Left ventricle myocardium inferior (tissue), 1 donor: Measurements from ENCODE around the gene SNX18. TPM values are rescaled to one million over a fixed set of nuclear protein-coding genes. Genes with fewer than 3 reads are reported as not detected.

ENCODE experiments used
- DNase-seq: peaks from one replicate; pipeline ENCODE4 v3.0.0-alpha.2; 2020
- H3K27ac ChIP-seq: fragments of 200-600 bp; replicated peaks from 2 replicates; pipeline ENCODE4 v1.8.0; 2021
- H3K27me3 ChIP-seq: fragments of 200-600 bp; 2 replicates; pipeline ENCODE4 v1.8.0; 2021; ENCODE audit warnings: low read depth
- H3K36me3 ChIP-seq: fragments of 200-600 bp; 2 replicates; pipeline ENCODE4 v1.8.0; 2021
- H3K4me1 ChIP-seq: fragments of 200-600 bp; 2 replicates; pipeline ENCODE4 v1.8.0; 2021
- H3K4me3 ChIP-seq: fragments of 200-600 bp; 2 replicates; pipeline ENCODE4 v1.8.0; 2021; ENCODE audit warnings: mild to moderate bottlenecking, moderate library complexity
- H3K9me3 ChIP-seq: fragments of 200-600 bp; replicated peaks from 2 replicates; pipeline ENCODE4 v1.8.0; 2021
- intact Hi-C: fragments of 100-400 bp; cut with micrococcal nuclease; formaldehyde crosslinking; loops from one replicate; pipeline ENCODE4 v1.11.0; 2022
- total RNA-seq: library from RNA; stranded (reverse); fragmentation: NEBNext Ultra II Directional; extraction: Animal tissue kit (Norgen Biotek cat#: 25700); gene quantifications from one replicate; pipeline ENCODE4 v1.2.1, GENCODE V29; 2021
- TF ChIP-seq, protein P1 (sequence below): fragments of 200-600 bp; IDR thresholded peaks from 2 replicates; pipeline ENCODE4 v1.8.0; 2021; ENCODE audit warnings: antibody characterized with exemption, mild to moderate bottlenecking, borderline replicate concordance
- donor health status: DM: no; HTN: yes; CAD: no; lungs with severe emphysema.

The SNX18 gene
- total RNA-seq, 1 donor from 2014 or later: 28.7 TPM

DNA sequence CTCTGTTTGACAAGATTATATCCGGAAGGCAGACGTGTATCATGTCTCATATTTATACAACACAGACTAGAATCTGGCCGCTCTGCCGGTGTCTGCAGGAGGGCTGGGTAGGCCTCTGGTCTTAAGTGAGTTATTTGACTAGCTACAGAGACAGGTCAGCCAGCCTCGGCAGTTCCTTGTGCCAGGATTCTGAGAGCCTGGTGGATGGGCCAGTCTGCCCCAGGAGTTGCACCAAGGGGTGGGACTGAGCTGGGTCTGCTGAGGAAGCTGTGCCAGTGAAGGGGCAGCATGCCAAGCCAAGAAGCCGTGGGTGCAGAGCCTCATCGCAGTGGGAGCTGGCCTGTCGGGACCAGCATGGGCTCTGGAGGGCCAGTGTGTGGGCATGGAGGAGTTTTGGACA lies 7.1 kb downstream of the SNX18 start:
- intact Hi-C loops: loop anchor here (10.0 kb wide), 1 partner anchor 130 kb away; no protein-coding TSS in a partner anchor
- Histone ChIP-seq H3K4me1 (peaks cover 98% of the 10 kb centered on the region), H3K27ac (peak overlapping the region; percentile 75), H3K4me3 (peak overlapping the region; percentile 42), H3K36me3 (no peaks in the 10 kb centered on the region), H3K9me3 (no peaks in the 10 kb centered on the region), H3K27me3 (no peaks in the 10 kb centered on the region)
- DNase-seq: peak; percentile 41
- TF ChIP-seq, protein P1, sequence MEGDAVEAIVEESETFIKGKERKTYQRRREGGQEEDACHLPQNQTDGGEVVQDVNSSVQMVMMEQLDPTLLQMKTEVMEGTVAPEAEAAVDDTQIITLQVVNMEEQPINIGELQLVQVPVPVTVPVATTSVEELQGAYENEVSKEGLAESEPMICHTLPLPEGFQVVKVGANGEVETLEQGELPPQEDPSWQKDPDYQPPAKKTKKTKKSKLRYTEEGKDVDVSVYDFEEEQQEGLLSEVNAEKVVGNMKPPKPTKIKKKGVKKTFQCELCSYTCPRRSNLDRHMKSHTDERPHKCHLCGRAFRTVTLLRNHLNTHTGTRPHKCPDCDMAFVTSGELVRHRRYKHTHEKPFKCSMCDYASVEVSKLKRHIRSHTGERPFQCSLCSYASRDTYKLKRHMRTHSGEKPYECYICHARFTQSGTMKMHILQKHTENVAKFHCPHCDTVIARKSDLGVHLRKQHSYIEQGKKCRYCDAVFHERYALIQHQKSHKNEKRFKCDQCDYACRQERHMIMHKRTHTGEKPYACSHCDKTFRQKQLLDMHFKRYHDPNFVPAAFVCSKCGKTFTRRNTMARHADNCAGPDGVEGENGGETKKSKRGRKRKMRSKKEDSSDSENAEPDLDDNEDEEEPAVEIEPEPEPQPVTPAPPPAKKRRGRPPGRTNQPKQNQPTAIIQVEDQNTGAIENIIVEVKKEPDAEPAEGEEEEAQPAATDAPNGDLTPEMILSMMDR: no peak

DNA sequence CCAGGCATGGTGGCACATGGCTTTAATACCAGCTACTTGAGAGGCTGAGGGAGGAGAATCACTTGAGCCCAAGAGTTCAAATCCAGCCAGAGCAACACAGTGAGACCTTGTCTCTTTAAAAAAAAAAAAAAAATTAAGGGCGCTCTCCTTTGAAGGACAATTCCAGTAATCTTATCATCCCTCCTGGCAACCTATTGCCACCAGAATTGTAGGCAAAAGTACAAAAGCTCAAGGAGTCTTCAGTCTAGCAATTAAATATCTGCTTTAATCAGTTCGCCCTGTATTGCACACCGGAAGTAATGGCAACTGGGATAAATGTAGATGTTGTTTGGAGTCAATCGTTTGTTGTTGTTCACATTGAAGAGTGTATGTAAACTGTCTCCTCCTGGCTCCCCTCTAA lies 7.7 kb downstream of the SNX18 start:
- H3K4me3 ChIP-seq: peak overlapping the region; percentile 42

DNA sequence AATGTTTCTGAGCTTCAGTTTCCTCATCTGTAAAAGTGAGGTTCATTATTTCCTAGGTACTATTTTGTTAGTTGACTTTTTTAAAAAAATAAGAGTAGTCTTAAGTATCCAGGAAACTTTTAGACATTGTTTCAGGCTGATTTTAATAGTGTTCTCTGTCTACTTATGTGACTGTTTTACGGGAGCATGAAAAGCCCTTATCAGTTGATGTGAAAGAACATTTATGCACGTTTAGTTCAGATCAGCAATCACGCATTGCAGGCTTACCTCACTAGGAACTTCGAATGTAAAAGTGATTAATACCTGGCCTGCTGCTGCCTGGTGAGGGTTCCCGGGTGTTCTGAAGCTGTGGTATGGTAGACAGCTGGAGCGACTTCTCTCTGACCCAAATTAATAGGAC lies 8.1 kb downstream of the SNX18 start:
- no peaks in the 10 kb centered on the region for H3K27me3 ChIP-seq
- TF ChIP-seq, protein P1: no peak
- no peak for DNase-seq
- peak overlapping the region; percentile 75 for H3K27ac ChIP-seq
- intact Hi-C loops: loop anchor here (10.0 kb wide), 1 partner anchor 129 kb away; no protein-coding TSS in a partner anchor
- H3K4me3 ChIP-seq: no peak overlapping the region
- H3K36me3 ChIP-seq: no peaks in the 10 kb centered on the region
- H3K4me1 ChIP-seq: peaks cover 100% of the 10 kb centered on the region
- no peaks in the 10 kb centered on the region for H3K9me3 ChIP-seq

More for the DNA sequence above, 7.7 kb downstream of the SNX18 start:
- Histone ChIP-seq H3K27me3 (no peaks in the 10 kb centered on the region), H3K27ac (peak overlapping the region; percentile 75), H3K4me1 (peaks cover 98% of the 10 kb centered on the region), H3K9me3 (no peaks in the 10 kb centered on the region), H3K36me3 (no peaks in the 10 kb centered on the region)
- TF ChIP-seq, protein P1: no peak
- intact Hi-C loops: loop anchor here (10.0 kb wide), 1 partner anchor 130 kb away; no protein-coding TSS in a partner anchor
- DNase-seq: no peak

DNA sequence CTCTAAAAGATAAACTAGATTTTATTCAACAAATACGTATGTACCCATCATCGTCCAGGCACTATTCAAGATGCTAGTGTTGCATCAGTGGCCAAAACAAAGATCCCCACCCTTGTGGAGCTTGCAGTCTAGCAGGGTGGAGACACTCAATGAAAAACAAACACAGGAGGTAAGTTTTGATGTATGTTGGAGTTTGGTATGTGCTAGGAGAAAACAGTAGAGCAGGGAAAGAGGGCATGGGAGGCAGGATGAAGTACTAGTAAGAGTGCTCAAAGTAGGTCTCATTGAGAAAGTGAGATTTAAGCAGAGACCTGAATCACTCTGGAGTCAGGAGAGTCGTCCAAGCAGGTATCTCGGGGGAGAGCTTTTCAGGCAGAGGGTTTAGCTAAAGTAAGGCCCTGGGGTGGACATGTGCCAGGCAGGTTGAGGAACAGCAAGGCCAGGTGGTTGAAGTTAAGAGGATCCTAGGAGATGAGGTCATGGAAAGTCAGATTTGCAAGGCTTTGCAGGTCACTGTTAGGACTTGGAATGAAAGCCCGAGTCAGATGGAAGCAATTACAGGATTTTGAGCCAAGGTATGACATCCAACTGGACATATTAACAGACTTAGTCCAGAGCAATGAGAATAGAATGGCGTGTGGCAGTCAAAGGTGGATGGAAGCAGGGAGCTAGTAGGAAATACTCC lies 9.2 kb downstream of the SNX18 start:
- H3K4me1 ChIP-seq: peaks cover 99% of the 10 kb centered on the region
- H3K27me3 ChIP-seq: no peaks in the 10 kb centered on the region
- no peak for DNase-seq
- TF ChIP-seq, protein P1: no peak
- intact Hi-C loops: loop anchor here (10.0 kb wide), 1 partner anchor 128 kb away; no protein-coding TSS in a partner anchor
- no peak overlapping the region for H3K4me3 ChIP-seq
- H3K36me3 ChIP-seq: no peaks in the 10 kb centered on the region
- no peaks in the 10 kb centered on the region for H3K9me3 ChIP-seq
- H3K27ac ChIP-seq: peak overlapping the region; percentile 75

DNA sequence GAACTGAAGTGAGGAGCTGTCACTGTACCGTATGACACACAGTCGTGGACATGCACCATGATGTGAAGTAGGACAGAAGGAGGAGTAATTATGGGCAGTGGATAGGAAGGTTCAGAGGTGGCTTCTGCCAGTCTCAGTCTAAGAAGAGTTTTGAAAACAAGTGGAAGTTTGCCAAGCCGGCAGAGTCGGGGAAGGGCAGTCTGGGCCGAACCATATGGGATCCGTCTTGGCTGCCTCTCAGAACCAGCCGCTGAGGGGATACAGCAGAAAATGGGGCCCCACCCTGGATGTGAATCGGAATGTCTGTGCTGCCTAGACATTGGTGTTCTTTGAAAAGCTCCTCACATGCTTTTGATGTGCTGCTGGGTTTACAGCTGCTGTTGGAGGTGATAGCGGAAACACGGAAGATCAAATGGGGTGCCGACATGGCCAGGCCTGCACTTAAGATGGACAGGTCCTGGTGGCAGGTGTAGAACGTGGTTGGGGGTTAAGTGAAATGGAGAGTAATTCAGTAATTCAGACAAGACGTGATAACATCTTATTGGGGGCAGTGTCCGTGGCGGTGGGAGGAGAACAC lies 11.2 kb downstream of the SNX18 start:
- TF ChIP-seq, protein P1: no peak
- no peak overlapping the region for H3K4me3 ChIP-seq
- DNase-seq: no peak
- no peaks in the 10 kb centered on the region for H3K27me3 ChIP-seq
- H3K27ac ChIP-seq: peak overlapping the region; percentile 28
- H3K4me1 ChIP-seq: peaks cover 99% of the 10 kb centered on the region
- H3K9me3 ChIP-seq: no peaks in the 10 kb centered on the region
- intact Hi-C loops: loop anchor here (10.0 kb wide), 1 partner anchor 126 kb away; no protein-coding TSS in a partner anchor
- no peaks in the 10 kb centered on the region for H3K36me3 ChIP-seq
